ENCODE measurements around the gene FGD6.

GRCh38 chr12:95151821-95152220 lies 65.4 kb downstream of the FGD6 start:
- TF ChIP-seq CTCF (IDR thresholded peaks at IDR 0.05), result no peak
- no peak for TF ChIP-seq POLR2A (IDR thresholded peaks at IDR 0.05)
